Astrocyte (in vitro differentiated cells and primary cell): Measurements from ENCODE around the gene NPC1L1. TPM values are rescaled to one million over a fixed set of nuclear protein-coding genes. Genes with fewer than 3 reads are reported as not detected.
"Not testable (repeated sequence)": the region's sequence is repeated elsewhere in the genome, so short reads cannot be mapped to it uniquely, and the experiment has no call there.

Source experiments
- DNase-seq: peaks from one replicate; pipeline ENCODE4 v3.0.0-alpha.2; 2010; ENCODE audit warnings: low read depth
- FAIRE-seq: peaks from 2 replicates; lab custom pipeline; 2011; peaks lifted over from hg19 to GRCh38; lab: Jason Lieb, UNC
- H2AFZ ChIP-seq: 2 replicates; pipeline ENCODE4 v1.6.0; 2012; ENCODE audit warnings: low read depth, low read length, inconsistent platforms
- H3K27ac ChIP-seq: 2 replicates; pipeline ENCODE4 v1.5.1; 2011; ENCODE audit warnings: low read depth, low read length, inconsistent platforms
- H3K27me3 ChIP-seq: 2 replicates; pipeline ENCODE4 v1.6.0; 2011; ENCODE audit warnings: low read length, inconsistent platforms; ENCODE audit not compliant: insufficient read depth
- H3K36me3 ChIP-seq: 2 replicates; pipeline ENCODE4 v1.5.1; 2011; ENCODE audit warnings: low read length, inconsistent platforms; ENCODE audit not compliant: insufficient read depth
- H3K4me1 ChIP-seq: 2 replicates; pipeline ENCODE4 v1.5.1; 2011; ENCODE audit warnings: low read length, inconsistent platforms; ENCODE audit not compliant: insufficient read depth
- H3K4me2 ChIP-seq: 2 replicates; pipeline ENCODE4 v1.6.0; 2012; ENCODE audit warnings: low read length, inconsistent platforms
- H3K4me3 ChIP-seq: 2 replicates; pipeline ENCODE4 v1.5.1; 2011; ENCODE audit warnings: low read depth, mild to moderate bottlenecking, low read length, inconsistent platforms; ENCODE audit not compliant: insufficient read depth
- H3K79me2 ChIP-seq: 2 replicates; pipeline ENCODE4 v1.6.0; 2012; ENCODE audit warnings: mild to moderate bottlenecking, low read length, inconsistent platforms; ENCODE audit not compliant: insufficient read depth
- H3K9ac ChIP-seq: 2 replicates; pipeline ENCODE4 v1.6.0; 2012; ENCODE audit warnings: mild to moderate bottlenecking, low read length, inconsistent platforms
- H3K9me3 ChIP-seq: 2 replicates; pipeline ENCODE4 v1.5.1; 2012; ENCODE audit warnings: low read depth, mild to moderate bottlenecking, low read length, inconsistent platforms; ENCODE audit not compliant: insufficient read depth
- H4K20me1 ChIP-seq: 2 replicates; pipeline ENCODE4 v1.6.0; 2012; ENCODE audit warnings: low read length, inconsistent platforms; ENCODE audit not compliant: insufficient read depth
- H3K27ac Mint-ChIP-seq: one replicate; pipeline ENCODE4 v1.8.0; 2021; ENCODE audit warnings: mild to moderate bottlenecking, mixed read lengths; ENCODE audit not compliant: unreplicated experiment
- H3K27me3 Mint-ChIP-seq: one replicate; pipeline ENCODE4 v1.8.0; 2021; ENCODE audit warnings: low read depth, mixed read lengths; ENCODE audit not compliant: unreplicated experiment
- H3K36me3 Mint-ChIP-seq: one replicate; pipeline ENCODE4 v1.8.0; 2021; ENCODE audit warnings: low read depth, mixed read lengths; ENCODE audit not compliant: unreplicated experiment
- H3K4me1 Mint-ChIP-seq: one replicate; pipeline ENCODE4 v1.8.0; 2021; ENCODE audit warnings: low read depth, mixed read lengths; ENCODE audit not compliant: unreplicated experiment
- H3K4me3 Mint-ChIP-seq: one replicate; pipeline ENCODE4 v1.8.0; 2021; ENCODE audit warnings: mild to moderate bottlenecking, moderate library complexity, mixed read lengths; ENCODE audit not compliant: unreplicated experiment
- H3K9me3 Mint-ChIP-seq: one replicate; pipeline ENCODE4 v1.8.0; 2021; ENCODE audit warnings: mild to moderate bottlenecking, mixed read lengths; ENCODE audit not compliant: unreplicated experiment
- EZH2 ChIP-seq: IDR thresholded peaks from 2 replicates; pipeline ENCODE4 v1.6.1; 2012; ENCODE audit warnings: mild to moderate bottlenecking, low read length, inconsistent platforms; ENCODE audit not compliant: insufficient read depth
- total RNA-seq: library from RNA; stranded (reverse); gene quantifications from 2 replicates; pipeline ENCODE4 v1.2.1, GENCODE V29; 2021
- TF ChIP-seq, protein P1 (sequence below): IDR thresholded peaks from 2 replicates; pipeline ENCODE4 v1.5.1; 2011; ENCODE audit warnings: low read depth, mild to moderate bottlenecking, inconsistent platforms, low read length, moderate library complexity; ENCODE audit not compliant: insufficient read depth

NPC1L1 gene
- total RNA-seq, 1 donor from 2014 or later: 0.07 TPM

DNA sequence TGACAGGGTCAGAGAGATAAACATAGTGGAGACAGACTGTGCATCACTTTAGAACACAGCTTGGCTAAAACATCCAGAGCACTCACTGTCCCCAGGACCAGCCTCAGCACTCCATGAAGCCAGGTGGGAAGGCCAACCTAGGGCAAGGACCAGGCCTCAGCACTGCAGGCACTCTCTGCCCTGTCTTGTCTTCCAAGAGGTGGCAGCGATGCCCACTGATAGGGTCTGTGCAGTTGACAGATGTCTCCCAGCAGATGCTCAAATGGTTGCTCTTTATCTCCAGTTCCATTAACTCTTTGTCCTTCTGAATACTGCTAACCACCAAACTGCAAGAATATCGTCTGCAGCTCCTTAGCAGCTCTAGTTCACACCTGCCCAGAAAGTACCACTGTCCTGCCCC, 23.5 kb upstream of the NPC1L1 start:
- Histone ChIP-seq H4K20me1 (peaks cover 55% of the 10 kb centered on the region), H3K79me2 (peaks cover 7% of the 10 kb centered on the region), H3K27ac (no peak overlapping the region), H3K36me3 (peaks cover 38% of the 10 kb centered on the region), H3K9ac (no peak overlapping the region), H3K4me3 (no peak overlapping the region), H3K9me3 (no peaks in the 10 kb centered on the region), H3K4me2 (no peak overlapping the region), H3K27me3 (no peaks in the 10 kb centered on the region), H3K4me1 (peaks cover 4% of the 10 kb centered on the region), H2AFZ (no peak overlapping the region)
- no peaks in the 10 kb centered on the region for H3K27me3 Mint-ChIP-seq
- DNase-seq (no peak), FAIRE-seq (no peak)
- H3K36me3 Mint-ChIP-seq: peaks cover 17% of the 10 kb centered on the region
- no peaks in the 10 kb centered on the region for H3K9me3 Mint-ChIP-seq
- TF ChIP-seq, protein P1, sequence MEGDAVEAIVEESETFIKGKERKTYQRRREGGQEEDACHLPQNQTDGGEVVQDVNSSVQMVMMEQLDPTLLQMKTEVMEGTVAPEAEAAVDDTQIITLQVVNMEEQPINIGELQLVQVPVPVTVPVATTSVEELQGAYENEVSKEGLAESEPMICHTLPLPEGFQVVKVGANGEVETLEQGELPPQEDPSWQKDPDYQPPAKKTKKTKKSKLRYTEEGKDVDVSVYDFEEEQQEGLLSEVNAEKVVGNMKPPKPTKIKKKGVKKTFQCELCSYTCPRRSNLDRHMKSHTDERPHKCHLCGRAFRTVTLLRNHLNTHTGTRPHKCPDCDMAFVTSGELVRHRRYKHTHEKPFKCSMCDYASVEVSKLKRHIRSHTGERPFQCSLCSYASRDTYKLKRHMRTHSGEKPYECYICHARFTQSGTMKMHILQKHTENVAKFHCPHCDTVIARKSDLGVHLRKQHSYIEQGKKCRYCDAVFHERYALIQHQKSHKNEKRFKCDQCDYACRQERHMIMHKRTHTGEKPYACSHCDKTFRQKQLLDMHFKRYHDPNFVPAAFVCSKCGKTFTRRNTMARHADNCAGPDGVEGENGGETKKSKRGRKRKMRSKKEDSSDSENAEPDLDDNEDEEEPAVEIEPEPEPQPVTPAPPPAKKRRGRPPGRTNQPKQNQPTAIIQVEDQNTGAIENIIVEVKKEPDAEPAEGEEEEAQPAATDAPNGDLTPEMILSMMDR: no peak
- TF ChIP-seq EZH2: no peak
- H3K4me3 Mint-ChIP-seq: no peak overlapping the region
- H3K4me1 Mint-ChIP-seq: peaks cover 6% of the 10 kb centered on the region
- no peak overlapping the region for H3K27ac Mint-ChIP-seq

DNA sequence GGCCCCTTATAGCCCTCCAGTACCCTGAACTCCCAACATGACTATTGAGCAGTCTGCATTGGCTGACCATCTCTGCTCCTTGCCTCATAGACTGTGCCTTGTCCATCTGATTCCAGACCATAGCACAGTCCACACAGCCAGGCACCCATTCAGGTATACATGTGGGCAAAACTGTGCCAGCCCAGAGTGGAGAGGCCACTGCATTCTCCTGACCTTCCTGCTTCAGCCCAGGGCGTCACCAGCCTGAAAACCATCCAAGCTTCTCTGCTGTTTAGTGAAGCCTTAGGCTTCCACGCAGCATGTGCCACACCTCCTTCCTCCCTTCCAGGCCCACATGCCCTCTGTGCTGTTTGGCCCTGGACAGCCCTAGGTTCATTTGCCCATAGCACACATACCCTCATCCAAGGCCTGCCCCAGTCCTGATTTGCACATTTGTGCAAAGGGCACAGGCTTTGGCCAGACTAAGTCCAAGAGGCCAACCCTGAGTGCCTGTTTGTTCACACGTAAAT, 22.1 kb upstream of the NPC1L1 start:
- no peak for FAIRE-seq
- H3K27ac ChIP-seq: no peak overlapping the region
- H3K27me3 Mint-ChIP-seq: no peaks in the 10 kb centered on the region
- H3K4me3 ChIP-seq: no peak overlapping the region
- peaks cover 4% of the 10 kb centered on the region for H3K4me1 ChIP-seq
- no peaks in the 10 kb centered on the region for H3K9me3 ChIP-seq
- H3K79me2 ChIP-seq: peaks cover 3% of the 10 kb centered on the region
- no peak for DNase-seq
- TF ChIP-seq EZH2: no peak
- TF ChIP-seq, protein P1: no peak
- peaks cover 6% of the 10 kb centered on the region for H3K4me1 Mint-ChIP-seq
- no peak overlapping the region for H3K9ac ChIP-seq
- no peaks in the 10 kb centered on the region for H3K9me3 Mint-ChIP-seq
- no peak overlapping the region for H3K4me3 Mint-ChIP-seq
- H4K20me1 ChIP-seq: peaks cover 42% of the 10 kb centered on the region
- no peak overlapping the region for H2AFZ ChIP-seq
- H3K4me2 ChIP-seq: no peak overlapping the region
- H3K27ac Mint-ChIP-seq: no peak overlapping the region
- peaks cover 26% of the 10 kb centered on the region for H3K36me3 ChIP-seq
- H3K36me3 Mint-ChIP-seq: peaks cover 11% of the 10 kb centered on the region
- no peaks in the 10 kb centered on the region for H3K27me3 ChIP-seq

GRCh38 chr7:44562622-44562962, 21.5 kb upstream of the NPC1L1 start:
- not testable (repeated sequence) for H3K36me3 Mint-ChIP-seq, H3K9me3 Mint-ChIP-seq, H3K4me3 ChIP-seq, H3K4me2 ChIP-seq, H3K4me1 Mint-ChIP-seq, H2AFZ ChIP-seq, H3K9me3 ChIP-seq, H3K27ac ChIP-seq, H3K9ac ChIP-seq, DNase-seq, H3K4me1 ChIP-seq, H3K27me3 ChIP-seq, H3K27me3 Mint-ChIP-seq, H3K4me3 Mint-ChIP-seq, FAIRE-seq, H3K79me2 ChIP-seq, H3K27ac Mint-ChIP-seq
- peaks cover 20% of the 10 kb centered on the region for H3K36me3 ChIP-seq
- peaks cover 35% of the 10 kb centered on the region for H4K20me1 ChIP-seq
